HG03442 (cell line): ENCODE results near the gene CCDC89.
"Not testable (repeated sequence)": the region's sequence is repeated elsewhere in the genome, so short reads cannot be mapped to it uniquely, and the experiment has no call there.

Experiments
- ATAC-seq: cut with Tn5 transposase; IDR thresholded peaks from one replicate; pipeline ENCODE4 v1.9.1; 2021; ENCODE audit warnings: mild to moderate bottlenecking, moderate library complexity; ENCODE audit not compliant: unreplicated experiment

The CCDC89 gene

DNA sequence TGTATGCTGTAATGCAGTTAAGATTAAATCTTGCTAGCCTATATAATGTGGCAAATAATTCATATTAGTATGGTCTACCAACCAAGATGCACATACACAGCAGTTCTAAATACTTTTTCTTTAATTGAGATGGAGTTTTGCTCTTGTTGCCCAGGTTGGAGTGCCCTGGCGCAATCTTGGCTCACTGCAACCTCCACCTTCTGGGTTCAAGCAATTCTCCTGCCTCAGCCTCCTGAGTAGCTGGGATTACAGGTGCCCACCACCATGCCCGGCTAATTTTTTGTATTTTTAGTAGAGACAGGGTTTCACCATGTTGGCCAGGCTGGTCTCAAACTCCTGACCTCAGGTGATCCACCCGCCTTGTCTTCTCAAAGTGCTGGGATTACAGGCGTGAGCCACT lies 31.7 kb downstream of the CCDC89 start:
- ATAC-seq, result not testable (repeated sequence)

- ATAC-seq, result no peak
These were observed 33.1 kb downstream of the CCDC89 start for GRCh38 chr11:85652786-85653447.

- no peak for ATAC-seq
These were observed 34.9 kb downstream of the CCDC89 start for GRCh38 chr11:85651118-85651517.

DNA sequence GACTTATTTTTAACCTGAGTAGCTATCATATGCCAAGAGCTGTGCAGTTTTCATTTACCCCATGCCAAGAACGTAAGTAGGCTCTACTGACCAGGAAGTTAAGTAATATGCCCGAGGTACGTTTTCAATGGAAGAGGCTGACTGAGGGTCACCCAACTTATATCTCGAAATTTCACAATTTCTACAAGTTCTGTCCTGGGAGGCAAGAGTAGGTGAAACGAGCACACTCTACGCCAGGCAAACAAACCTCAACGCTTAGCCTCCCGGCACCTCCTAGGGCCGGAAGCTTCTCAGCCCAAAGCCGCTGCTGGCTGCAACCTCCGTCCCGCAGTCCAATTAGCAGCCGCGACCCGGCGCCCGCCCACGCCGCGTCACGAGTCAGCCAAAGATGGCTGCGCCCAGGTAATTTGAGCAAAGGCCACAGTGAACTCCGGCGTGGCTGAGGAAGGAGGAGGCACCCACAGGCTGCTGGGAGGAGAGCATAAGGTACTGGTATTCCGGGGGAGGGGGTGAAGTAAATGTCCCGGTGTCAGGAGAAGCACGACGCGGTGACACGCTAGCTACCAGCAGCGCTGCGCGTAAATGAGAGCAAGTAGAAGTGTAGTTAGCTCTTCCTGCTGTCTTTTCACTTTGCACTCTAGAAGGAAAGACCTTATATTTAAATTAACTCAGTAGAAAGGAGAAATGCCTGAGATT lies 38.2 kb downstream of the CCDC89 start, which contains the start of gene TMEM126A:
TSS of gene TMEM126A (plus strand) at position 364 of the 696 bp plus-strand sequence. CDS start 2,289 bp downstream, outside the sequence.
- peak; percentile 99 for ATAC-seq

- peak; percentile 6 for ATAC-seq
These were observed 38.9 kb downstream of the CCDC89 start for GRCh38 chr11:85647078-85647477.

- no peak for ATAC-seq
These were observed 42.8 kb downstream of the CCDC89 start for GRCh38 chr11:85643191-85643614.

DNA sequence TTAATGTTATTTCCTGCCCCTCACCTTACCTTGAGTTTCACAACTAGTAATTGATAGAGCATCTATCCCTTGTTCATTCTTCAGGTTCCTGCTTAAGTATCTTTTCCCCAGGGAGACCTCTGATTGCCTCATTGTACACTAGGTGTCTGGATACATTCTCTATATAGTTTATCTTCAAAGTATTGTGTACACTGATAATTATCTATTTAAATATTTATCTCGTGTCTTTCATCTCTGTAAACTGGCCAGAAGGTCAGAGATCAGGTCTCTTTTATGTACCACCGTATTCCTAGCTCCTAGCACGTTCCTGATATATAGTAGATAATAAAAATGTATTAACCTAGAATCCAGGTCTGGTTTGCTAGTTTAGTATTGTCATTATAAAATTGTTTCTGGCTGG lies 51.2 kb downstream of the CCDC89 start:
- ATAC-seq, result no peak
